Measurements from ENCODE around the gene CNTNAP2. TPM values are rescaled to one million over a fixed set of nuclear protein-coding genes. Genes with fewer than 3 reads are reported as not detected.

Gene CNTNAP2
- total RNA-seq, 4 donors from 2014 or later: 0.29 to 0.88 (median 0.33) TPM; not detected in 1

- TF ChIP-seq CTCF (IDR thresholded peaks at IDR 0.05): no peak
- TF ChIP-seq POLR2A (IDR thresholded peaks at IDR 0.05): no peak
- 80 to 82% methylated on average over 4 of the region's 4 CpGs for WGBS, 2 donors
- intact Hi-C loops (cut with DNase I): no loop called here
- Histone ChIP-seq H3K9me3 (no peaks in the 10 kb centered on the region), H3K27me3 (no peaks in the 10 kb centered on the region), H3K27ac (no peak overlapping the region), H3K36me3 (no peaks in the 10 kb centered on the region), H3K4me3 (replicated peaks in 1 of 3) (no peak overlapping the region), H3K4me1 (no peaks in the 10 kb centered on the region)
- DNase-seq: no peak
These were observed 1742.4 kb downstream of the CNTNAP2 start for GRCh38 chr7:147859033-147859432.

- intact Hi-C loops (cut with DNase I): no loop called here
- no peaks in the 10 kb centered on the region for H3K4me1 ChIP-seq
- no peak overlapping the region for H3K27ac ChIP-seq
- TF ChIP-seq POLR2A (IDR thresholded peaks at IDR 0.05) (no peak), CTCF (IDR thresholded peaks at IDR 0.05) (no peak)
- no peak for DNase-seq
- no peaks in the 10 kb centered on the region for H3K9me3 ChIP-seq
- H3K27me3 ChIP-seq: no peaks in the 10 kb centered on the region
- no peak overlapping the region for H3K4me3 ChIP-seq (replicated peaks in 1 of 3)
- no peaks in the 10 kb centered on the region for H3K36me3 ChIP-seq
These were observed 1742.9 kb downstream of the CNTNAP2 start for GRCh38 chr7:147859486-147859885.

GRCh38 chr7:147861058-147861716, 1744.6 kb downstream of the CNTNAP2 start:
- H3K36me3 ChIP-seq: no peaks in the 10 kb centered on the region
- H3K9me3 ChIP-seq: no peaks in the 10 kb centered on the region
- no peak overlapping the region for H3K4me3 ChIP-seq (replicated peaks in 1 of 3)
- no peak for DNase-seq
- intact Hi-C loops (cut with DNase I): no loop called here
- TF ChIP-seq CTCF (IDR thresholded peaks at IDR 0.05): no peak
- no peak for TF ChIP-seq POLR2A (IDR thresholded peaks at IDR 0.05)
- no peaks in the 10 kb centered on the region for H3K27me3 ChIP-seq
- WGBS, 2 donors: 88 to 96% methylated on average over 1 of the region's 1 CpG
- no peaks in the 10 kb centered on the region for H3K4me1 ChIP-seq
- no peak overlapping the region for H3K27ac ChIP-seq

GRCh38 chr7:147861945-147862344, 1745.3 kb downstream of the CNTNAP2 start:
- TF ChIP-seq POLR2A (IDR thresholded peaks at IDR 0.05): no peak
- no peak for TF ChIP-seq CTCF (IDR thresholded peaks at IDR 0.05)
- WGBS, 2 donors: 79 to 91% methylated on average over 6 of the region's 6 CpGs
- no peaks in the 10 kb centered on the region for H3K9me3 ChIP-seq

GRCh38 chr7:147869456-147869855, 1752.9 kb downstream of the CNTNAP2 start:
- 75 to 77% methylated on average over 2 of the region's 2 CpGs for WGBS, 2 donors
- Histone ChIP-seq H3K27ac (no peak overlapping the region), H3K4me3 (replicated peaks in 1 of 3) (no peak overlapping the region), H3K4me1 (no peaks in the 10 kb centered on the region), H3K27me3 (no peaks in the 10 kb centered on the region), H3K36me3 (no peaks in the 10 kb centered on the region), H3K9me3 (no peaks in the 10 kb centered on the region)
- DNase-seq: no peak
- intact Hi-C loops (cut with DNase I): no loop called here
- no peak for TF ChIP-seq POLR2A (IDR thresholded peaks at IDR 0.05)
- TF ChIP-seq CTCF (IDR thresholded peaks at IDR 0.05): no peak

More at GRCh38 chr7:147861945-147862344, 1745.3 kb downstream of the CNTNAP2 start:
- H3K4me1 ChIP-seq: no peaks in the 10 kb centered on the region
- intact Hi-C loops (cut with DNase I): no loop called here
- no peaks in the 10 kb centered on the region for H3K36me3 ChIP-seq
- H3K4me3 ChIP-seq (replicated peaks in 1 of 3): no peak overlapping the region
- H3K27me3 ChIP-seq: no peaks in the 10 kb centered on the region
- DNase-seq: no peak
- no peak overlapping the region for H3K27ac ChIP-seq
